ENCODE results near the gene ZNF865.

The ZNF865 gene

DNA sequence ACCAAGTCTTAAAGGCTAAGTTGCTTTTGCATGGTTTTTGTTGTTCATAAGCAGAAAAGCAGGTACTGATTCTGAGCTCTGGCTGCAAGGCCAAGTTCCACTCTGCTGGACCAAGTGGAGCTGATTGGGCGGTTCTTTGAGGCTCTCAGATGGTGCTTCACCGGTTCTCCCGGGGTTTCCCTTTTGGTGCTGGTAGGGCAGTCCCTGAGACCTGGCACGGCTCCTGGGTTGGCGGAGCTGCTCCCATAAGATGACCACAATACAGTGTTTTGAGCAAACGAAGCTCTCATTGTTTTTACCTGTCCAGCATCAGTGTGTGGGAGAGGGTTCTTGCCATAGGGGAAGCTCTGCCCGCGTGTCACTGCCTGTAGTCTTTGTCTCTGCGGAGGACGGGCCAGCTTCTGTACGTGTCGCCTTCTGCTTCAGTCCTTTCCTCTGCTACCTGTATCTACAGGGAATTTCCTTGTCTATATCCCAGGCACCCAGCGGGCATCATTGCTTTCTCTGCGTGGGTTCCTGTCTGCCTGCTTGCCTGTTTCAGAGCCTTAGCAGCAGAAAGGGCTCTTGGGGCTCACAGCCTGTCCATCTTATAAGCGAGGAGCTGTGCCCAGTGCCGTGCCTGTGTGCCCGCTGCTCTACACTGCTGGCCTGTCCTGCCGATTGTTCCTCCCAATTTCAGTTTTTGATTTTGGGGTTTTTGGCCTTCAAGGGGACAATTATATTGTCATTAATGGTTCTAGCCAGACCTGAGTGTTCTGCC is 51.7 kb downstream of the ZNF865 start:
- DNase-seq (ENCODE audit: low read depth) = no peak
- TF ChIP-seq, protein P1, sequence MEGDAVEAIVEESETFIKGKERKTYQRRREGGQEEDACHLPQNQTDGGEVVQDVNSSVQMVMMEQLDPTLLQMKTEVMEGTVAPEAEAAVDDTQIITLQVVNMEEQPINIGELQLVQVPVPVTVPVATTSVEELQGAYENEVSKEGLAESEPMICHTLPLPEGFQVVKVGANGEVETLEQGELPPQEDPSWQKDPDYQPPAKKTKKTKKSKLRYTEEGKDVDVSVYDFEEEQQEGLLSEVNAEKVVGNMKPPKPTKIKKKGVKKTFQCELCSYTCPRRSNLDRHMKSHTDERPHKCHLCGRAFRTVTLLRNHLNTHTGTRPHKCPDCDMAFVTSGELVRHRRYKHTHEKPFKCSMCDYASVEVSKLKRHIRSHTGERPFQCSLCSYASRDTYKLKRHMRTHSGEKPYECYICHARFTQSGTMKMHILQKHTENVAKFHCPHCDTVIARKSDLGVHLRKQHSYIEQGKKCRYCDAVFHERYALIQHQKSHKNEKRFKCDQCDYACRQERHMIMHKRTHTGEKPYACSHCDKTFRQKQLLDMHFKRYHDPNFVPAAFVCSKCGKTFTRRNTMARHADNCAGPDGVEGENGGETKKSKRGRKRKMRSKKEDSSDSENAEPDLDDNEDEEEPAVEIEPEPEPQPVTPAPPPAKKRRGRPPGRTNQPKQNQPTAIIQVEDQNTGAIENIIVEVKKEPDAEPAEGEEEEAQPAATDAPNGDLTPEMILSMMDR (IDR thresholded peaks at IDR 0.05; ENCODE audit: low read depth, low read length, missing control alignments) = no peak
- H3K4me3 ChIP-seq (ENCODE audit: low read depth, low read length) = peak overlapping the region; percentile 89

DNA sequence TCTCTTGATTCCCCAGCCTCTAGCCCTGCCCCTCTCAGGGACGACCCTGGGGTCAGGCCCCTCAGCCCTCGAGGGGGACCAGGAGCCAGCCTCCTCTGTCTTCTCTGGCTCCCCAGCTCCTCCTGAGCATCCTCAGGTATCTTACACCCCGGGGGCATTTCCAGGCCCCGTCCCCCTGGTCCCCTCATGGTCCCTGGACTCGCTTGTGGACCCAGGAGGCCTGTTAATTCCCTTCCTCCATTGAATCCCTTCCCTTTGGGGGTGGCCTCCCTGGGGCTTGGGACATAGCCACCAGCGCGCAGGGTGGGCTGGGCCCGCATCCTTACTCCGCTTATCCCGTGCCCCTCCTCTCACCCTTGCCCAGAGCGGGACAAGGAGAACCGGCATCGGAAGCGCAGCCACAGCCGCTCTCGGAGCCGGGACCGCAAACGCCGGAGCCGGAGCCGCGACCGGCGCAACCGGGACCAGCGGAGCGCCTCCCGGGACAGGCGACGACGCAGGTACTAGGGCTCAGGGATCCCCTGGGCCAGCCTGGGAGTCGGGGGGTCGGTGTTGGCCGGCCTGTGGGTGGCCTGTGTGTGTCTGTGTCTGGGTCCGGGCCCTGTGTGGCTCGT is 53.5 kb downstream of the ZNF865 start:
- TF ChIP-seq, protein P1 (IDR thresholded peaks at IDR 0.05; ENCODE audit: low read depth, low read length, missing control alignments) = no peak
- H3K4me3 ChIP-seq (ENCODE audit: low read depth, low read length) = peak overlapping the region; percentile 89; the same call in 1 of the 2 replicates
- DNase-seq (ENCODE audit: low read depth) = no peak

DNA sequence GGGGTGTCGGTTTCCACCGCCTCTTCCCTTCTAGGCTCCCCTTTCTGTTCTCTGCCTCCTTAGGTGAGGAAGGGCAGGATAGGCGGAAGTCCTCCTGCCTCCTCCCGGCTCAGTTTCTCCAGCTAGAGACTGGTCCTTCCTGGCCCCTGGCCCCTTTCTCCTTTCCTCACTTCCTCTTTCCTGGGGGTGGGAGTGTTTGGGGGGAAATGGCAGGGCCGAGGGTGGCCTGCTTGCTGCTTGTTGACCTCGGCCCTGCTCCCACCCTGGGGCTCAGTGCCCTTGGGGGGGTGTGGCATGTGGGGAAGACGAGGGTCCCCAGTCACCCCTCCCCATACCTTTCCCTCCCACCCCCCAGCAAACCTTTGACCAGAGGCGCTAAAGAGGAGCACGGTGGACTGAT is 54.4 kb downstream of the ZNF865 start:
- DNase-seq (ENCODE audit: low read depth) = no peak
- TF ChIP-seq, protein P1 (IDR thresholded peaks at IDR 0.05; ENCODE audit: low read depth, low read length, missing control alignments) = no peak
- H3K4me3 ChIP-seq (ENCODE audit: low read depth, low read length) = no peak overlapping the region

DNA sequence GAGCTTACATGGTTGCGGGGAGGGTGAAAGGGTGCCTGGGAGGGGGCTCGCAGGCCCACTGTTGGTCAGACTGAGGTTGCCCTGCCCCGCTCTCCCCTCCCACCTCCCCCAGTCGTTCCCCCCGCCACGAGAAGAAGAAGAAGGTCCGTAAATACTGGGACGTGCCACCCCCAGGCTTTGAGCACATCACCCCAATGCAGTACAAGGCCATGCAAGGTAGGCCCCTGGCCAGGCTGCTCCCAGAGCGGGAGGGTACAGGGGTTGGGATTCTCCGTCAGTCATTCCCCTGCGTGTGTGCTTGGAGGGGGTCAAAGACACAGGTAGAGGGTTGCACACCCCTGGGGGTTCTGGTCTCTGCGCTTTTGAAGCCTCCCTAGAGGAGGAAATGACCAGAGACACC is 55.0 kb downstream of the ZNF865 start:
- TF ChIP-seq, protein P1 (IDR thresholded peaks at IDR 0.05; ENCODE audit: low read depth, low read length, missing control alignments) = no peak
- DNase-seq (ENCODE audit: low read depth) = no peak
- no peak overlapping the region for H3K4me3 ChIP-seq (ENCODE audit: low read depth, low read length)

DNA sequence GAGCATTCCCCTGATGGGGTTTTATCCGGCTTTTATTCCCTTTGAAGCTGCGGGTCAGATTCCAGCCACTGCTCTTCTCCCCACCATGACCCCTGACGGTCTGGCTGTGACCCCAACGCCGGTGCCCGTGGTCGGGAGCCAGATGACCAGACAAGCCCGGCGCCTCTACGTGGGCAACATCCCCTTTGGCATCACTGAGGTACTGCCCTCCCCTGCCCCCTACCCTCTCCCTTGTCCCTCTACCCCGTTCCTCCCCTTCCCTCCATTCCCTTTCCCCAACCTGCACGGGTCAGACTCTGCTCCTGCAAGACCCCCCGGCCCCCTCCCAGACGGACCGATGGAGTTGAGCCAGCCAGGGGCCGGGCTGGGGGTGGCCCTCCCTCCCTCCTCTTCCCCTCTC is 55.5 kb downstream of the ZNF865 start:
- TF ChIP-seq, protein P1 (IDR thresholded peaks at IDR 0.05; ENCODE audit: low read depth, low read length, missing control alignments) = no peak
- no peak for DNase-seq (ENCODE audit: low read depth)
- no peak overlapping the region for H3K4me3 ChIP-seq (ENCODE audit: low read depth, low read length)

DNA sequence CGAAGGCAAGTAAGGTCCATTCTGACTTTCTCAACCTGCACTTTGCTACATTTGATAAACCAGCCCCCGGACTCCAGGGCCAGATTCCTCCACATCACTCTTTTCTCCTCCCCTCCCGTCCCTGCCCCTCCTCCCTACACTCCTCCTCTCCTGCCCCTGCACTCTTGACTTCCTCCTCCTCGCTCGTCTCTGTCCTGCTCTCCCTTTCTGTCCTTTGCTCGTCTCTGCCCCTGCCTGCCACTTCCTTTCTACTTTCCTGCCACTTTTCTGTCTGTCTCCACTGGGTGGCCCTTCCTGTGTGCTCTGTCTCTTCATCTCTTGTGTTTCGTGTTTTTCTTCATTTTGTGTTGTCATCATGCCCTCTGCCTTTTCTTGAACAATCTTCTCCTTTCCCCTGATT is 56.4 kb downstream of the ZNF865 start:
- no peak overlapping the region for H3K4me3 ChIP-seq (ENCODE audit: low read depth, low read length)
- DNase-seq (ENCODE audit: low read depth) = no peak

More for the DNA sequence above, 56.4 kb downstream of the ZNF865 start:
- TF ChIP-seq, protein P1 (IDR thresholded peaks at IDR 0.05; ENCODE audit: low read depth, low read length, missing control alignments) = no peak
